ENCODE measurements around the gene IMMP2L. TPM values are rescaled to one million over a fixed set of nuclear protein-coding genes. Genes with fewer than 3 reads are reported as not detected.

The IMMP2L gene
- total RNA-seq, 2 experiments from 2014 or later, result 8.9 to 18.7 TPM

- H3K4me3 ChIP-seq (ENCODE audit: low read length), result no peak overlapping the region
- Mint-ChIP-seq H3K4me3 (no peak overlapping the region), H3K9me3 (no peaks in the 10 kb centered on the region), H3K27me3 (no peaks in the 10 kb centered on the region), H3K36me3 (ENCODE audit: low read depth) (peaks cover 5% of the 10 kb centered on the region), H3K4me1 (ENCODE audit: low read depth) (no peaks in the 10 kb centered on the region), H3K27ac (no peak overlapping the region)
- ATAC-seq (ENCODE audit: poor library complexity), result no peak
- H3K9me3 ChIP-seq (ENCODE audit: control insufficient read depth in 1 of 2, insufficient read depth in 1 of 2, low read length in 2 of 2), result no peaks in the 10 kb centered on the region
- CTCF ChIA-PET, result no interaction called here
- H3K4me1 ChIP-seq (ENCODE audit: insufficient read depth, low read length), result no peaks in the 10 kb centered on the region
- POLR2A ChIA-PET, result no interaction called here
- no peak for TF ChIP-seq CTCF (IDR thresholded peaks at IDR 0.05)
- no peak overlapping the region for H3K27ac ChIP-seq (ENCODE audit: low read depth in 1 of 2, low read length in 2 of 2)
- no peaks in the 10 kb centered on the region for H3K27me3 ChIP-seq (ENCODE audit: control insufficient read depth in 1 of 2, insufficient read depth in 2 of 2, low read length in 2 of 2)
- intact Hi-C loops (cut with DNase I, micrococcal nuclease), result no loop called here
- DNase-seq, result no peak
- no peaks in the 10 kb centered on the region for H3K36me3 ChIP-seq (ENCODE audit: insufficient read depth, low read length)
Observed at GRCh38 chr7:111424768-111425167, 137.5 kb downstream of the IMMP2L start.

GRCh38 chr7:111414374-111414773, 147.9 kb downstream of the IMMP2L start:
- ChIA-PET CTCF (interaction anchor here (0.6 kb wide), 1 partner anchor 14 kb away, joined by 3 read pairs; no protein-coding TSS in a partner anchor), POLR2A (no interaction called here)
- H3K9me3 Mint-ChIP-seq, result no peaks in the 10 kb centered on the region
- TF ChIP-seq CTCF (IDR thresholded peaks at IDR 0.05), result no peak
- H3K27ac Mint-ChIP-seq, result no peak overlapping the region
- intact Hi-C loops (cut with DNase I, micrococcal nuclease), result no loop called here
- no peak overlapping the region for H3K4me3 ChIP-seq (ENCODE audit: low read length)
- H3K36me3 Mint-ChIP-seq (ENCODE audit: low read depth), result no peaks in the 10 kb centered on the region
- H3K9me3 ChIP-seq (ENCODE audit: control insufficient read depth in 1 of 2, insufficient read depth in 1 of 2, low read length in 2 of 2), result no peaks in the 10 kb centered on the region
- H3K27ac ChIP-seq (ENCODE audit: low read depth in 1 of 2, low read length in 2 of 2), result no peak overlapping the region
- H3K4me3 Mint-ChIP-seq, result no peak overlapping the region
- no peak for DNase-seq
- no peaks in the 10 kb centered on the region for H3K27me3 Mint-ChIP-seq
- no peaks in the 10 kb centered on the region for H3K4me1 ChIP-seq (ENCODE audit: insufficient read depth, low read length)
- H3K36me3 ChIP-seq (ENCODE audit: insufficient read depth, low read length), result no peaks in the 10 kb centered on the region
- no peaks in the 10 kb centered on the region for H3K4me1 Mint-ChIP-seq (ENCODE audit: low read depth)
- H3K27me3 ChIP-seq (ENCODE audit: control insufficient read depth in 1 of 2, insufficient read depth in 2 of 2, low read length in 2 of 2), result no peaks in the 10 kb centered on the region
- ATAC-seq (ENCODE audit: poor library complexity), result no peak

GRCh38 chr7:111413739-111414138, 148.6 kb downstream of the IMMP2L start:
- H3K4me1 Mint-ChIP-seq (ENCODE audit: low read depth), result no peaks in the 10 kb centered on the region

More at GRCh38 chr7:111413739-111414138, 148.6 kb downstream of the IMMP2L start:
- no peak for TF ChIP-seq CTCF (IDR thresholded peaks at IDR 0.05)
- Mint-ChIP-seq H3K9me3 (no peaks in the 10 kb centered on the region), H3K4me3 (no peak overlapping the region), H3K36me3 (ENCODE audit: low read depth) (no peaks in the 10 kb centered on the region), H3K27ac (no peak overlapping the region), H3K27me3 (no peaks in the 10 kb centered on the region)
- no peaks in the 10 kb centered on the region for H3K36me3 ChIP-seq (ENCODE audit: insufficient read depth, low read length)
- no peak overlapping the region for H3K4me3 ChIP-seq (ENCODE audit: low read length)
- DNase-seq (no peak), ATAC-seq (ENCODE audit: poor library complexity) (no peak)
- ChIA-PET CTCF (interaction anchor here (0.6 kb wide), 1 partner anchor 15 kb away, joined by 3 read pairs; no protein-coding TSS in a partner anchor), POLR2A (no interaction called here)
- no peaks in the 10 kb centered on the region for H3K4me1 ChIP-seq (ENCODE audit: insufficient read depth, low read length)
- intact Hi-C loops (cut with DNase I, micrococcal nuclease), result no loop called here
- no peaks in the 10 kb centered on the region for H3K27me3 ChIP-seq (ENCODE audit: control insufficient read depth in 1 of 2, insufficient read depth in 2 of 2, low read length in 2 of 2)
- H3K9me3 ChIP-seq (ENCODE audit: control insufficient read depth in 1 of 2, insufficient read depth in 1 of 2, low read length in 2 of 2), result no peaks in the 10 kb centered on the region
- no peak overlapping the region for H3K27ac ChIP-seq (ENCODE audit: low read depth in 1 of 2, low read length in 2 of 2)
